CD14-positive monocyte (primary cell): ENCODE data around the gene RBMS3. TPM values are rescaled to one million over a fixed set of nuclear protein-coding genes. Genes with fewer than 3 reads are reported as not detected.
"Not testable (repeated sequence)": the region's sequence is repeated elsewhere in the genome, so short reads cannot be mapped to it uniquely, and the experiment has no call there.

ENCODE experiments used
- DNase-seq, 3 donors: peaks; one replicate each; pipeline ENCODE4 v3.0.0-alpha.2; 2011 to 2022
- H2AFZ ChIP-seq: 2 replicates; pipeline ENCODE4 v1.6.0; 2012; ENCODE audit warnings: mild to moderate bottlenecking, low read depth, low read length, inconsistent platforms; ENCODE audit not compliant: insufficient read depth, poor library complexity, severe bottlenecking
- H3K27ac ChIP-seq, 2 donors: 1 replicate in 1 of 2; 2 replicates in 1 of 2; pipeline ENCODE4 v1.5.1; 2012 to 2013; ENCODE audit warnings: low read length in 2 of 2, control low read depth in 1 of 2, inconsistent platforms in 1 of 2, low read depth in 1 of 2, mild to moderate bottlenecking in 1 of 2
- H3K27me3 ChIP-seq, 2 donors: one replicate each; pipeline versions ENCODE4 v1.6.0 to v1.6.1; 2011 to 2013; ENCODE audit warnings: low read length in 2 of 2; ENCODE audit not compliant: control insufficient read depth in 2 of 2, insufficient read depth in 2 of 2
- H3K36me3 ChIP-seq, 2 donors: replicated peaks in 1 of 2; 1 replicate in 1 of 2; 2 replicates in 1 of 2; pipeline versions ENCODE4 v1.5.1 to v1.6.1; 2012 to 2013; ENCODE audit warnings: low read length in 2 of 2, control low read depth in 1 of 2, inconsistent platforms in 1 of 2, mild to moderate bottlenecking in 1 of 2; ENCODE audit not compliant: insufficient read depth in 2 of 2, control insufficient read depth in 1 of 2
- H3K4me1 ChIP-seq, 2 donors: 1 replicate in 1 of 2; 2 replicates in 1 of 2; pipeline versions ENCODE4 v1.5.1 to v1.6.1; 2012 to 2013; ENCODE audit warnings: low read length in 2 of 2, control low read depth in 1 of 2, inconsistent platforms in 1 of 2, mild to moderate bottlenecking in 1 of 2, moderate library complexity in 1 of 2; ENCODE audit not compliant: insufficient read depth in 2 of 2, control insufficient read depth in 1 of 2
- H3K4me2 ChIP-seq: replicated peaks from 2 replicates; pipeline ENCODE3; 2012; ENCODE audit warnings: low read length, moderate library complexity, mild to moderate bottlenecking; ENCODE audit not compliant: poor library complexity, severe bottlenecking; ENCODE audit errors: extremely low read depth
- H3K4me3 ChIP-seq, 3 experiments: fragments of 200-600 bp in 1 of 3; sonication (generic) in 1 of 3; replicated peaks in 1 of 3; 1 replicate in 2 of 3; 2 replicates in 1 of 3; pipeline ENCODE4 v1.5.1; 2011 to 2013; ENCODE audit warnings: low read length in 3 of 3, mild to moderate bottlenecking in 3 of 3, control low read depth in 2 of 3, low read depth in 2 of 3, inconsistent platforms in 1 of 3, moderate library complexity in 1 of 3
- H3K79me2 ChIP-seq: 2 replicates; pipeline ENCODE4 v1.6.0; 2012; ENCODE audit warnings: mild to moderate bottlenecking, control low read depth, inconsistent platforms, low read length, moderate library complexity; ENCODE audit not compliant: insufficient read depth
- H3K9ac ChIP-seq: 2 replicates; pipeline ENCODE4 v1.6.0; 2017; ENCODE audit warnings: low read length, mild to moderate bottlenecking; ENCODE audit not compliant: insufficient read depth, poor library complexity, severe bottlenecking
- H3K9me3 ChIP-seq, 2 donors: replicated peaks in 1 of 2; 1 replicate in 1 of 2; 2 replicates in 1 of 2; pipeline versions ENCODE4 v1.5.1 to v1.6.1; 2012 to 2013; ENCODE audit warnings: low read length in 2 of 2, control low read depth in 1 of 2; ENCODE audit not compliant: control insufficient read depth in 1 of 2, insufficient read depth in 1 of 2
- H4K20me1 ChIP-seq: 2 replicates; pipeline ENCODE4 v1.6.0; 2012; ENCODE audit warnings: mild to moderate bottlenecking, low read length, control low read depth, moderate library complexity; ENCODE audit not compliant: insufficient read depth
- H3K27ac Mint-ChIP-seq, 7 donors: one replicate each; pipeline ENCODE4 v1.8.0; 2020; ENCODE audit warnings: mild to moderate bottlenecking in 7 of 7, mixed read lengths in 7 of 7, moderate library complexity in 6 of 7, inconsistent platforms in 2 of 7
- H3K27me3 Mint-ChIP-seq, 3 donors: one replicate each; pipeline ENCODE4 v1.8.0; 2021 to 2022; ENCODE audit warnings: low read depth in 3 of 3, mild to moderate bottlenecking in 3 of 3, mixed read lengths in 3 of 3, moderate library complexity in 3 of 3, inconsistent platforms in 1 of 3
- H3K36me3 Mint-ChIP-seq, 2 donors: one replicate each; pipeline ENCODE4 v1.8.0; 2020; ENCODE audit warnings: mixed read lengths in 2 of 2, inconsistent platforms in 1 of 2, mild to moderate bottlenecking in 1 of 2
- H3K4me1 Mint-ChIP-seq: one replicate; pipeline ENCODE4 v1.8.0; 2020; ENCODE audit warnings: mild to moderate bottlenecking, mixed read lengths
- H3K4me3 Mint-ChIP-seq, 2 donors: one replicate each; pipeline ENCODE4 v1.8.0; 2020; ENCODE audit warnings: mild to moderate bottlenecking in 2 of 2, mixed read lengths in 2 of 2, moderate library complexity in 1 of 2
- H3K9me3 Mint-ChIP-seq, 7 donors: one replicate each; pipeline ENCODE4 v1.8.0; 2020 to 2022; ENCODE audit warnings: mixed read lengths in 7 of 7, mild to moderate bottlenecking in 6 of 7, moderate library complexity in 6 of 7, inconsistent platforms in 2 of 7
- CTCF ChIP-seq: fragments of 200-600 bp; IDR thresholded peaks from one replicate; pipeline ENCODE4 v1.8.0; 2022; ENCODE audit warnings: antibody characterized with exemption, mild to moderate bottlenecking
- WGBS: methylation state at CpG from one replicate; pipeline ENCODE4 v1.1.5; 2013; ENCODE audit warnings: missing lambda C conversion rate; ENCODE audit not compliant: insufficient coverage; 5-methylcytosine and 5-hydroxymethylcytosine counted together
- intact Hi-C, 2 donors: fragments of 100-400 bp; cut with micrococcal nuclease; formaldehyde crosslinking; loops; one replicate each; pipeline versions ENCODE4 v1.15.0 to v1.15.1; 2023
- polyA minus RNA-seq: library from RNA; depleted of rRNA, polyadenylated mRNA; stranded (reverse); fragments of >200 nt; gene quantifications from 2 replicates; pipeline ENCODE4 v1.2.3, GENCODE V29; 2012
- polyA plus RNA-seq, 3 donors: library from polyadenylated mRNA; depleted of rRNA in 1 of 3; unstranded in 2 of 3; stranded (reverse) in 1 of 3; fragments of 300-500 nt in 2 of 3; fragments of >200 nt in 1 of 3; fragmentation: Illumina TruSeq in 2 of 3; gene quantifications; 1 replicate in 2 of 3; 2 replicates in 1 of 3; pipeline ENCODE4 v1.2.3, GENCODE V29; 2012 to 2021
- total RNA-seq, 12 experiments: library from RNA in 1 of 12; stranded (reverse) in 1 of 12; fragments of 120-200 nt in 1 of 12; gene quantifications; one replicate each; pipeline ENCODE4 v1.2.4 and lab custom pipeline; 2013 to 2026; ENCODE audit warnings: mixed read lengths in 6 of 12, inconsistent platforms in 1 of 12

RBMS3 gene
- 0.44 TPM for total RNA-seq (2013)
- polyA plus RNA-seq (not detected), polyA minus RNA-seq (0.28 TPM in 1 of 2 replicates, not detected in the other), total RNA-seq (lab: John Stamatoyannopoulos, UW) (0 to 6.2 (median 0.12) reads per million in 11 experiments)

- Histone ChIP-seq H3K4me1 (peaks cover 14 to 15% of the 10 kb centered on the region in 2 donors), H4K20me1 (no peaks in the 10 kb centered on the region), H3K27ac (no peak within 1 kb of the TSS), H3K9ac (peak within 1 kb of the TSS; percentile 18), H3K79me2 (no peaks in the 10 kb centered on the region), H3K4me3 (peak within 1 kb of the TSS in 2 of 3 experiments; percentile 21 to 56), H2AFZ (peak within 1 kb of the TSS; percentile 49), H3K4me2 (peak within 1 kb of the TSS; percentile 67), H3K9me3 (no peaks in the 10 kb centered on the region), H3K27me3 (peaks cover 0 to 3% of the 10 kb centered on the region in 2 donors), H3K36me3 (no peaks in the 10 kb centered on the region)
- Mint-ChIP-seq H3K4me3 (peak within 1 kb of the TSS; percentile 68 to 91), H3K9me3 (peaks cover 0 to 3% (median 0%) of the 10 kb centered on the region in 7 donors), H3K4me1 (peaks cover 19% of the 10 kb centered on the region), H3K27me3 (peaks cover 6 to 22% (median 11%) of the 10 kb centered on the region in 3 donors), H3K27ac (peak within 1 kb of the TSS in 1 of 7 donors; percentile 67), H3K36me3 (no peaks in the 10 kb centered on the region)
- no peak for TF ChIP-seq CTCF
- intact Hi-C loops, result no loop called here
- whole genome bisulfite sequencing, result 0% methylated on average over 7 of the region's 16 CpGs
- DNase-seq, result peak in 1 of 3 donors; percentile 26
These were observed at the start of gene RBMS3 for GRCh38 chr3:29280404-29281093. TSS of gene RBMS3 (plus strand) at chr3:29281071.

- H4K20me1 ChIP-seq, H3K9ac ChIP-seq, H3K79me2 ChIP-seq, H3K4me1 ChIP-seq, H3K36me3 ChIP-seq, H3K4me3 Mint-ChIP-seq, H3K27me3 ChIP-seq, intact Hi-C loops, H3K4me2 ChIP-seq, H3K27me3 Mint-ChIP-seq, H3K4me1 Mint-ChIP-seq, DNase-seq, H3K9me3 ChIP-seq, H3K27ac ChIP-seq, H2AFZ ChIP-seq, H3K27ac Mint-ChIP-seq, H3K4me3 ChIP-seq, H3K36me3 Mint-ChIP-seq: not testable (repeated sequence)
- no CpG with 5 or more reads among the region's 1 CpG for WGBS
- peaks cover 0 to 11% (median 5%) of the 10 kb centered on the region in 7 donors for H3K9me3 Mint-ChIP-seq
These were observed 47.7 kb upstream of the RBMS3 start for GRCh38 chr3:29233126-29233525.
